Measurements from ENCODE around the gene NCKIPSD. TPM values are rescaled to one million over a fixed set of nuclear protein-coding genes. Genes with fewer than 3 reads are reported as not detected.
A peak's percentile ranks its signal among the peaks of the same experiment; 100 is the strongest.

Gene NCKIPSD
- total and polyA plus RNA-seq, 7 experiments from 2014 or later = 8.6 to 42.1 (median 20.3) TPM

- Mint-ChIP-seq H3K27ac (peak overlapping the region in 1 of 9 donors; percentile 67), H3K4me3 (peak overlapping the region in 2 of 10 donors; percentile 17 to 47), H3K27me3 (no peaks in the 10 kb centered on the region), H3K36me3 (peaks cover 0 to 2% (median 0%) of the 10 kb centered on the region in 5 donors), H3K9me3 (peaks cover 0 to 1% (median 0%) of the 10 kb centered on the region in 11 donors), H3K4me1 (peaks cover 4 to 21% (median 10%) of the 10 kb centered on the region in 7 donors)
- intact Hi-C loops (cut with micrococcal nuclease) = no loop called here
- POLR2A ChIA-PET = interaction anchor here (0.6 to 1.3 kb wide), 2 partner anchors 17 to 417 kb away, joined by 3 to 4 read pairs; partner anchors contain the start of gene SLC26A6
- no peaks in the 10 kb centered on the region for H3K9me3 ChIP-seq (ENCODE audit: control insufficient read depth in 2 of 3, low read length in 3 of 3)
- CTCF ChIA-PET = interaction anchor here (0.6 kb wide), 1 partner anchor 517 kb away, joined by 3 read pairs; no protein-coding TSS in a partner anchor
- H3K27ac ChIP-seq (ENCODE audit: low read depth, low read length) = no peak overlapping the region
- H3K27me3 ChIP-seq (ENCODE audit: control insufficient read depth in 2 of 2, insufficient read depth in 2 of 2, low read length in 2 of 2) = no peaks in the 10 kb centered on the region
- no peak overlapping the region for H3K4me3 ChIP-seq (ENCODE audit: low read length)
- ATAC-seq (no peak), DNase-seq (no peak)
- peaks cover 10 to 14% of the 10 kb centered on the region in 2 donors for H3K4me1 ChIP-seq (ENCODE audit: control insufficient read depth in 2 of 2, insufficient read depth in 2 of 2, low read length in 2 of 2)
- no peaks in the 10 kb centered on the region for H3K36me3 ChIP-seq (ENCODE audit: control insufficient read depth in 2 of 3, insufficient read depth in 3 of 3, low read length in 3 of 3)
These were observed 32.6 kb downstream of the NCKIPSD start for GRCh38 chr3:48652923-48653715.

- no peaks in the 10 kb centered on the region for H3K9me3 ChIP-seq (ENCODE audit: control insufficient read depth in 2 of 3, low read length in 3 of 3)
- H3K4me1 ChIP-seq (ENCODE audit: control insufficient read depth in 2 of 2, insufficient read depth in 2 of 2, low read length in 2 of 2) = peaks cover 6 to 8% of the 10 kb centered on the region in 2 donors
- Mint-ChIP-seq H3K4me3 (no peak overlapping the region), H3K27ac (no peak overlapping the region), H3K9me3 (peaks cover 0 to 1% (median 0%) of the 10 kb centered on the region in 11 donors), H3K27me3 (no peaks in the 10 kb centered on the region), H3K36me3 (peaks cover 0 to 2% (median 0%) of the 10 kb centered on the region in 5 donors), H3K4me1 (peaks cover 0 to 13% (median 7%) of the 10 kb centered on the region in 7 donors)
- no peak for DNase-seq
- intact Hi-C loops (cut with micrococcal nuclease) = no loop called here
- H3K36me3 ChIP-seq (ENCODE audit: control insufficient read depth in 2 of 3, insufficient read depth in 3 of 3, low read length in 3 of 3) = no peaks in the 10 kb centered on the region
- no peaks in the 10 kb centered on the region for H3K27me3 ChIP-seq (ENCODE audit: control insufficient read depth in 2 of 2, insufficient read depth in 2 of 2, low read length in 2 of 2)
- CTCF ChIA-PET = no interaction called here
- no peak overlapping the region for H3K27ac ChIP-seq (ENCODE audit: low read depth, low read length)
- H3K4me3 ChIP-seq (ENCODE audit: low read length) = no peak overlapping the region
- no peak for ATAC-seq
- POLR2A ChIA-PET = no interaction called here
These were observed 33.9 kb downstream of the NCKIPSD start for GRCh38 chr3:48651771-48652170.

- Histone ChIP-seq H3K36me3 (ENCODE audit: control insufficient read depth in 2 of 3, insufficient read depth in 3 of 3, low read length in 3 of 3) (no peaks in the 10 kb centered on the region), H3K9me3 (ENCODE audit: control insufficient read depth in 2 of 3, low read length in 3 of 3) (no peaks in the 10 kb centered on the region), H3K4me1 (ENCODE audit: control insufficient read depth in 2 of 2, insufficient read depth in 2 of 2, low read length in 2 of 2) (peaks cover 5 to 6% of the 10 kb centered on the region in 2 donors), H3K27me3 (ENCODE audit: control insufficient read depth in 2 of 2, insufficient read depth in 2 of 2, low read length in 2 of 2) (no peaks in the 10 kb centered on the region), H3K27ac (ENCODE audit: low read depth, low read length) (no peak overlapping the region), H3K4me3 (ENCODE audit: low read length) (no peak overlapping the region)
- peaks cover 0 to 1% (median 0%) of the 10 kb centered on the region in 11 donors for H3K9me3 Mint-ChIP-seq
- H3K27ac Mint-ChIP-seq = peak overlapping the region in 1 of 9 donors; percentile 43
- ChIA-PET POLR2A (no interaction called here), CTCF (no interaction called here)
- no peaks in the 10 kb centered on the region for H3K27me3 Mint-ChIP-seq
- no peak for DNase-seq
- H3K4me1 Mint-ChIP-seq = peaks cover 0 to 13% (median 5%) of the 10 kb centered on the region in 7 donors
- H3K36me3 Mint-ChIP-seq = peaks cover 0 to 2% (median 0%) of the 10 kb centered on the region in 5 donors
- ATAC-seq = no peak
- intact Hi-C loops (cut with micrococcal nuclease) = no loop called here
- no peak overlapping the region for H3K4me3 Mint-ChIP-seq
These were observed 35.0 kb downstream of the NCKIPSD start for GRCh38 chr3:48650723-48651122.

GRCh38 chr3:48648188-48648850 is 37.4 kb downstream of the NCKIPSD start:
- CTCF ChIA-PET = no interaction called here
- Mint-ChIP-seq H3K27ac (no peak overlapping the region), H3K27me3 (no peaks in the 10 kb centered on the region)

GRCh38 chr3:48647714-48648113 is 38.0 kb downstream of the NCKIPSD start:
- H3K36me3 Mint-ChIP-seq = no peaks in the 10 kb centered on the region
- Histone ChIP-seq H3K27me3 (ENCODE audit: control insufficient read depth in 2 of 2, insufficient read depth in 2 of 2, low read length in 2 of 2) (no peaks in the 10 kb centered on the region), H3K27ac (ENCODE audit: low read depth, low read length) (no peak overlapping the region), H3K36me3 (ENCODE audit: control insufficient read depth in 2 of 3, insufficient read depth in 3 of 3, low read length in 3 of 3) (no peaks in the 10 kb centered on the region), H3K4me1 (ENCODE audit: control insufficient read depth in 2 of 2, insufficient read depth in 2 of 2, low read length in 2 of 2) (no peaks in the 10 kb centered on the region), H3K9me3 (ENCODE audit: control insufficient read depth in 2 of 3, low read length in 3 of 3) (no peaks in the 10 kb centered on the region), H3K4me3 (ENCODE audit: low read length) (no peak overlapping the region)
- no peak overlapping the region for H3K4me3 Mint-ChIP-seq
- DNase-seq = no peak
- H3K9me3 Mint-ChIP-seq = no peaks in the 10 kb centered on the region
- intact Hi-C loops (cut with micrococcal nuclease) = no loop called here
- CTCF ChIA-PET = no interaction called here
- ATAC-seq = no peak
- POLR2A ChIA-PET = no interaction called here
- H3K27me3 Mint-ChIP-seq = no peaks in the 10 kb centered on the region
- H3K27ac Mint-ChIP-seq = no peak overlapping the region
- H3K4me1 Mint-ChIP-seq = peaks cover 0 to 15% (median 0%) of the 10 kb centered on the region in 7 donors

More at GRCh38 chr3:48648188-48648850, 37.4 kb downstream of the NCKIPSD start:
- POLR2A ChIA-PET = no interaction called here
- Mint-ChIP-seq H3K4me1 (peaks cover 0 to 15% (median 0%) of the 10 kb centered on the region in 7 donors), H3K4me3 (peak overlapping the region in 1 of 10 donors; percentile 26), H3K9me3 (no peaks in the 10 kb centered on the region), H3K36me3 (no peaks in the 10 kb centered on the region)
- H3K27ac ChIP-seq (ENCODE audit: low read depth, low read length) = no peak overlapping the region
- no peaks in the 10 kb centered on the region for H3K27me3 ChIP-seq (ENCODE audit: control insufficient read depth in 2 of 2, insufficient read depth in 2 of 2, low read length in 2 of 2)
- intact Hi-C loops (cut with micrococcal nuclease) = no loop called here
- no peak for ATAC-seq
- no peaks in the 10 kb centered on the region for H3K9me3 ChIP-seq (ENCODE audit: control insufficient read depth in 2 of 3, low read length in 3 of 3)
- no peak for DNase-seq
- H3K4me3 ChIP-seq (ENCODE audit: low read length) = no peak overlapping the region
- no peaks in the 10 kb centered on the region for H3K4me1 ChIP-seq (ENCODE audit: control insufficient read depth in 2 of 2, insufficient read depth in 2 of 2, low read length in 2 of 2)
- H3K36me3 ChIP-seq (ENCODE audit: control insufficient read depth in 2 of 3, insufficient read depth in 3 of 3, low read length in 3 of 3) = no peaks in the 10 kb centered on the region

GRCh38 chr3:48644898-48645760 is 40.6 kb downstream of the NCKIPSD start:
- no peak for DNase-seq
- Mint-ChIP-seq H3K27ac (no peak overlapping the region), H3K36me3 (no peaks in the 10 kb centered on the region), H3K27me3 (no peaks in the 10 kb centered on the region), H3K9me3 (no peaks in the 10 kb centered on the region), H3K4me3 (no peak overlapping the region), H3K4me1 (peaks cover 0 to 10% (median 0%) of the 10 kb centered on the region in 7 donors)
- ATAC-seq = no peak
- Histone ChIP-seq H3K36me3 (ENCODE audit: control insufficient read depth in 2 of 3, insufficient read depth in 3 of 3, low read length in 3 of 3) (no peaks in the 10 kb centered on the region), H3K4me1 (ENCODE audit: control insufficient read depth in 2 of 2, insufficient read depth in 2 of 2, low read length in 2 of 2) (no peaks in the 10 kb centered on the region), H3K27me3 (ENCODE audit: control insufficient read depth in 2 of 2, insufficient read depth in 2 of 2, low read length in 2 of 2) (no peaks in the 10 kb centered on the region), H3K4me3 (ENCODE audit: low read length) (no peak overlapping the region), H3K27ac (ENCODE audit: low read depth, low read length) (no peak overlapping the region), H3K9me3 (ENCODE audit: control insufficient read depth in 2 of 3, low read length in 3 of 3) (no peaks in the 10 kb centered on the region)
- ChIA-PET POLR2A (interaction anchor here (1.0 kb wide), 1 partner anchor 24 kb away, joined by 3 read pairs; no protein-coding TSS in a partner anchor), CTCF (interaction anchor here (0.5 kb wide), 1 partner anchor 29 kb away, joined by 3 read pairs; no protein-coding TSS in a partner anchor)
- intact Hi-C loops (cut with micrococcal nuclease) = no loop called here
